Right cardiac atrium (tissue), 5 donors: Measurements from ENCODE around the gene CLEC4G. TPM values are rescaled to one million over a fixed set of nuclear protein-coding genes. Genes with fewer than 3 reads are reported as not detected.

Experiments
- ATAC-seq, 2 donors: fragments of 200-7000 bp; cut with Tn5 transposase; one replicate each; pipeline versions ENCODE4 v1.8.0 to v1.9.1; 2020; ENCODE audit warnings: moderate library complexity in 2 of 2, mild to moderate bottlenecking in 1 of 2
- DNase-seq, 3 donors: peaks; one replicate each; pipeline ENCODE4 v3.0.0-alpha.2; 2020
- H3K27ac ChIP-seq: one replicate; pipeline ENCODE4 v1.5.1; 2013; ENCODE audit warnings: mild to moderate bottlenecking, low read length, control low read depth, moderate library complexity
- H3K27me3 ChIP-seq: one replicate; pipeline ENCODE4 v1.6.1; 2013; ENCODE audit not compliant: control insufficient read depth, insufficient read depth
- H3K4me1 ChIP-seq: one replicate; pipeline ENCODE4 v1.6.1; 2013; ENCODE audit warnings: low read length; ENCODE audit not compliant: control insufficient read depth, insufficient read depth
- H3K4me3 ChIP-seq: one replicate; pipeline ENCODE4 v1.5.1; 2013; ENCODE audit warnings: low read length, control low read depth
- H3K9me3 ChIP-seq: one replicate; pipeline ENCODE4 v1.6.1; 2013; ENCODE audit warnings: low read length; ENCODE audit not compliant: control insufficient read depth
- WGBS: extraction: QIAGEN DNeasy Blood & Tissue Kit; methylation state at CpG from one replicate; pipeline ENCODE4 v1.1.7; 2013; 5-methylcytosine and 5-hydroxymethylcytosine counted together
- intact Hi-C, 4 donors: fragments of 100-400 bp; cut with DNase I; formaldehyde crosslinking; loops; one replicate each; pipeline versions ENCODE4 v1.11.0 to v1.14.0; 2022 to 2023
- polyA plus RNA-seq: library from polyadenylated mRNA; stranded (reverse); fragments of 200-250 nt; gene quantifications from one replicate; pipeline ENCODE4 v1.2.3, GENCODE V29; 2013
- total RNA-seq, 4 donors: library from RNA; stranded (reverse); fragmentation: NEBNext Ultra II Directional; extraction: Animal tissue kit (Norgen Biotek cat#: 25700); gene quantifications; one replicate each; pipeline ENCODE4 v1.2.1, GENCODE V29; 2021
- donor health status: healthy with polysubstance abuse.
- donor health status: DM: no; HTN: yes; CAD: no.
- donor health status: DM: no; HTN: no; CAD: no.
- donor health status: DM: no; HTN: yes; CAD: no; lungs with severe emphysema.
- donor health status: DM: yes; HTN: yes; CAD: no.

CLEC4G gene
- total and polyA plus RNA-seq, 5 donors: 0.32 to 1.6 (median 0.89) TPM

- DNase-seq (peak in 2 of 3 donors; percentile 34 to 44), ATAC-seq (no peak)
- intact Hi-C loops: loop anchor here in 2 of 4 donors (10.0 kb wide), 2 partner anchors 124 to 334 kb away; no protein-coding TSS in a partner anchor
- no peaks in the 10 kb centered on the region for H3K4me1 ChIP-seq
- H3K9me3 ChIP-seq: no peaks in the 10 kb centered on the region
- H3K27me3 ChIP-seq: no peaks in the 10 kb centered on the region
- no peak overlapping the region for H3K27ac ChIP-seq
- H3K4me3 ChIP-seq: no peak overlapping the region
- WGBS: 26% methylated on average over 23 of the region's 23 CpGs
Measured at GRCh38 chr19:7689165-7689564, 42.7 kb downstream of the CLEC4G start.

GRCh38 chr19:7687177-7687576 lies 44.7 kb downstream of the CLEC4G start:
- Histone ChIP-seq H3K4me1 (no peaks in the 10 kb centered on the region), H3K27me3 (no peaks in the 10 kb centered on the region), H3K9me3 (no peaks in the 10 kb centered on the region), H3K27ac (no peak overlapping the region), H3K4me3 (no peak overlapping the region)
- DNase-seq (peak in 2 of 3 donors; percentile 15 to 33), ATAC-seq (peak in 1 of 2 donors; percentile 22)
- intact Hi-C loops: loop anchor here in 2 of 4 donors (10.0 kb wide), 2 partner anchors 122 to 332 kb away; no protein-coding TSS in a partner anchor
- WGBS: 84% methylated on average over 12 of the region's 12 CpGs

GRCh38 chr19:7685546-7686445 lies 46.1 kb downstream of the CLEC4G start:
- peak in 2 of 3 donors; percentile 43 to 46 for DNase-seq
- Histone ChIP-seq H3K4me1 (no peaks in the 10 kb centered on the region), H3K4me3 (no peak overlapping the region), H3K27ac (no peak overlapping the region), H3K9me3 (no peaks in the 10 kb centered on the region), H3K27me3 (no peaks in the 10 kb centered on the region)
- intact Hi-C loops: loop anchor here in 2 of 4 donors (10.0 kb wide), 2 partner anchors 121 to 331 kb away; no protein-coding TSS in a partner anchor
- no peak for ATAC-seq
- WGBS: 36% methylated on average over 19 of the region's 19 CpGs

- no peak for ATAC-seq
- no peaks in the 10 kb centered on the region for H3K4me1 ChIP-seq
- no peak overlapping the region for H3K27ac ChIP-seq
- intact Hi-C loops: loop anchor here in 2 of 4 donors (5.0 to 10.0 kb wide), 3 partner anchors 115 to 328 kb away; no protein-coding TSS in a partner anchor
- no peaks in the 10 kb centered on the region for H3K9me3 ChIP-seq
- WGBS: 75% methylated on average over 74 of the region's 74 CpGs
- no peak overlapping the region for H3K4me3 ChIP-seq
- DNase-seq: peak in 1 of 3 donors; percentile 64
- H3K27me3 ChIP-seq: no peaks in the 10 kb centered on the region
Measured at GRCh38 chr19:7682175-7682855, 49.6 kb downstream of the CLEC4G start.

- H3K27me3 ChIP-seq: no peaks in the 10 kb centered on the region
- H3K4me1 ChIP-seq: no peaks in the 10 kb centered on the region
- H3K4me3 ChIP-seq: peak overlapping the region; percentile 92
- peak; percentile 64 to 75 for ATAC-seq
- intact Hi-C loops: loop anchor here in 2 of 4 donors (2.0 to 10.0 kb wide), 4 partner anchors 27 to 327 kb away; no protein-coding TSS in a partner anchor
- no peaks in the 10 kb centered on the region for H3K9me3 ChIP-seq
- H3K27ac ChIP-seq: no peak overlapping the region
- 5% methylated on average over 43 of the region's 43 CpGs for WGBS
- DNase-seq: peak; percentile 77 to 88 (median 88)
Measured at GRCh38 chr19:7681340-7682174, 50.4 kb downstream of the CLEC4G start.

- ATAC-seq (peak; percentile 90), DNase-seq (peak; percentile 88 to 97 (median 96))
- peak within 1 kb of the TSS; percentile 13 for H3K27ac ChIP-seq
- WGBS: under 1% methylated on average over 79 of the region's 79 CpGs
- intact Hi-C loops: loop anchor here in 2 of 4 donors (2.0 to 10.0 kb wide), 4 partner anchors 26 to 326 kb away; no protein-coding TSS in a partner anchor
- no peaks in the 10 kb centered on the region for H3K9me3 ChIP-seq
- peak within 1 kb of the TSS; percentile 92 for H3K4me3 ChIP-seq
- no peaks in the 10 kb centered on the region for H3K27me3 ChIP-seq
- no peaks in the 10 kb centered on the region for H3K4me1 ChIP-seq
Measured at GRCh38 chr19:7680606-7681339, 51.1 kb downstream of the CLEC4G start, which contains the start of gene TRAPPC5. Gene TRAPPC5 (plus strand): TSS chr19:7680833. CDS start chr19:7682254, 1,421 bp downstream.

GRCh38 chr19:7679771-7680605 lies 51.9 kb downstream of the CLEC4G start:
- Histone ChIP-seq H3K27ac (no peak overlapping the region), H3K4me3 (no peak overlapping the region), H3K27me3 (no peaks in the 10 kb centered on the region), H3K9me3 (no peaks in the 10 kb centered on the region), H3K4me1 (no peaks in the 10 kb centered on the region)
- intact Hi-C loops: loop anchor here in 3 of 4 donors (2.0 to 10.0 kb wide), 6 partner anchors 25 to 325 kb away; no protein-coding TSS in a partner anchor
- WGBS: 48% methylated on average over 22 of the region's 22 CpGs
- peak in 1 of 3 donors; percentile 41 for DNase-seq
- no peak for ATAC-seq

GRCh38 chr19:7678971-7679751 lies 52.7 kb downstream of the CLEC4G start:
- H3K9me3 ChIP-seq: no peaks in the 10 kb centered on the region
- 51% methylated on average over 30 of the region's 30 CpGs for WGBS

More at GRCh38 chr19:7678971-7679751, 52.7 kb downstream of the CLEC4G start:
- H3K27me3 ChIP-seq: no peaks in the 10 kb centered on the region
- DNase-seq: peak in 1 of 3 donors; percentile 57
- H3K4me1 ChIP-seq: no peaks in the 10 kb centered on the region
- intact Hi-C loops: loop anchor here in 2 of 4 donors (5.0 to 10.0 kb wide), 2 partner anchors 112 to 126 kb away; no protein-coding TSS in a partner anchor
- H3K27ac ChIP-seq: no peak overlapping the region
- no peak for ATAC-seq
- no peak overlapping the region for H3K4me3 ChIP-seq
